ENCODE data around the gene PRDX5.

GRCh38 chr11:64348383-64349024 is 30.6 kb downstream of the PRDX5 start:
- no peak for TF ChIP-seq NFRKB (IDR thresholded peaks at IDR 0.05)
- TF ChIP-seq ELF4 (IDR thresholded peaks at IDR 0.05): no peak
- TF ChIP-seq PKNOX1 (IDR thresholded peaks at IDR 0.05): no peak
- no peak for TF ChIP-seq FOXK2 (IDR thresholded peaks at IDR 0.05)
- no peak for TF ChIP-seq SUZ12 (IDR thresholded peaks at IDR 0.05)
- no peak for TF ChIP-seq FOXM1 (IDR thresholded peaks at IDR 0.05; ENCODE audit: borderline replicate concordance)
- TF ChIP-seq LEF1 (IDR thresholded peaks at IDR 0.05; ENCODE audit: borderline replicate concordance): no peak
- no peak for TF ChIP-seq BHLHE40 (IDR thresholded peaks at IDR 0.05; ENCODE audit: borderline replicate concordance)
- no peak for TF ChIP-seq SP1 (IDR thresholded peaks at IDR 0.05)
- TF ChIP-seq ARNT (IDR thresholded peaks at IDR 0.05): no peak
- TF ChIP-seq TARDBP (IDR thresholded peaks at IDR 0.05): no peak

All from HEK293T (cell line).